GM23248 (cell line): Measurements from ENCODE around the gene HPX. TPM values are rescaled to one million over a fixed set of nuclear protein-coding genes. Genes with fewer than 3 reads are reported as not detected.

Experiments used
- DNase-seq: peaks from one replicate; pipeline ENCODE4 v3.0.0-alpha.2; 2015
- H2AFZ ChIP-seq: fragments of 200-600 bp; sonication (generic); 2 replicates; pipeline ENCODE4 v1.6.1; 2016; ENCODE audit warnings: antibody characterized with exemption
- H3F3A ChIP-seq: fragments of 200-600 bp; sonication (generic); 2 replicates; pipeline ENCODE4 v1.6.1; 2016; ENCODE audit warnings: mild to moderate bottlenecking, antibody characterized with exemption, mixed run types; ENCODE audit not compliant: insufficient read depth
- H3K27ac ChIP-seq: fragments of 200-600 bp; sonication (generic); 2 replicates; pipeline ENCODE4 v1.5.1; 2016; ENCODE audit warnings: mild to moderate bottlenecking
- H3K27me3 ChIP-seq: fragments of 200-600 bp; sonication (generic); replicated peaks from 2 replicates; pipeline ENCODE4 v1.6.1; 2016; ENCODE audit warnings: mild to moderate bottlenecking; ENCODE audit not compliant: insufficient read depth
- H3K36me3 ChIP-seq: fragments of 200-600 bp; sonication (generic); 2 replicates; pipeline ENCODE4 v1.6.1; 2016; ENCODE audit warnings: low read depth, mild to moderate bottlenecking
- H3K4me1 ChIP-seq: fragments of 200-600 bp; sonication (generic); 2 replicates; pipeline ENCODE4 v1.6.1; 2016; ENCODE audit warnings: mild to moderate bottlenecking; ENCODE audit not compliant: insufficient read depth
- H3K4me2 ChIP-seq: fragments of 200-600 bp; sonication (generic); one replicate; pipeline ENCODE4 v1.6.1; 2016; ENCODE audit warnings: mild to moderate bottlenecking; ENCODE audit not compliant: unreplicated experiment
- H3K4me3 ChIP-seq: fragments of 200-600 bp; sonication (generic); 2 replicates; pipeline ENCODE4 v1.5.1; 2016; ENCODE audit warnings: mild to moderate bottlenecking
- H3K79me2 ChIP-seq: fragments of 200-600 bp; sonication (generic); 2 replicates; pipeline ENCODE4 v1.6.1; 2016; ENCODE audit warnings: mild to moderate bottlenecking; ENCODE audit not compliant: insufficient read depth
- H3K9ac ChIP-seq: fragments of 200-600 bp; sonication (generic); 2 replicates; pipeline ENCODE4 v1.6.1; 2016; ENCODE audit warnings: mild to moderate bottlenecking
- H3K9me2 ChIP-seq: fragments of 200-600 bp; sonication (generic); 2 replicates; pipeline ENCODE4 v1.6.1; 2016; ENCODE audit warnings: mixed run types, mild to moderate bottlenecking, moderate library complexity; ENCODE audit not compliant: insufficient read depth
- H3K9me3 ChIP-seq: fragments of 200-600 bp; sonication (generic); one replicate; pipeline ENCODE4 v1.6.1; 2017; ENCODE audit warnings: low read depth
- H4K20me1 ChIP-seq: fragments of 200-600 bp; sonication (generic); 2 replicates; pipeline ENCODE4 v1.6.0; 2016; ENCODE audit not compliant: insufficient read depth
- EZH2 ChIP-seq: fragments of 200-600 bp; sonication (generic); IDR thresholded peaks from 2 replicates; pipeline ENCODE4 v1.6.1; 2018; ENCODE audit warnings: antibody characterized with exemption, mild to moderate bottlenecking; ENCODE audit not compliant: insufficient read depth, poor library complexity, severe bottlenecking
- EZH2phosphoT487 ChIP-seq: fragments of 200-600 bp; sonication (generic); IDR thresholded peaks from 2 replicates; pipeline ENCODE4 v1.6.1; 2018; ENCODE audit warnings: antibody characterized with exemption, moderate library complexity, mild to moderate bottlenecking, low read depth; ENCODE audit not compliant: insufficient read depth
- WGBS, 2 experiments: methylation state at CpG; one replicate each; pipeline ENCODE4 v1.1.6; 2015 to 2017; ENCODE audit warnings: low lambda C conversion rate in 2 of 2, low coverage in 1 of 2; ENCODE audit errors: missing lambda C conversion rate in 2 of 2; 5-methylcytosine and 5-hydroxymethylcytosine counted together
- in situ Hi-C: fragments of 300-500 bp; cut with MboI; formaldehyde crosslinking; loops from 2 replicates; pipeline ENCODE4 v1.15.0; 2020
- polyA plus RNA-seq: library from polyadenylated mRNA; unstranded; fragments of >200 nt; fragmentation: Nextera tagmentation; extraction: Ambion mirVana; gene quantifications from 2 replicates; pipeline ENCODE4 v1.2.1, GENCODE V29; 2016
- total RNA-seq: library from RNA; depleted of rRNA; stranded (reverse); fragments of >200 nt; shearing (Covaris generic); gene quantifications from 2 replicates; pipeline ENCODE4 v1.2.3, GENCODE V29; 2014

Gene HPX
- total and polyA plus RNA-seq, 2 experiments from 2014 or later: 0.22 to 0.43 TPM

GRCh38 chr11:6433998-6434660, 6.7 kb downstream of the HPX start:
- TF ChIP-seq EZH2 (no peak), EZH2phosphoT487 (no peak)
- no peak for DNase-seq
- Histone ChIP-seq H4K20me1 (no peaks in the 10 kb centered on the region), H3K27ac (no peak overlapping the region), H3K36me3 (no peaks in the 10 kb centered on the region), H3K9me3 (no peaks in the 10 kb centered on the region), H3K27me3 (no peaks in the 10 kb centered on the region), H3F3A (peaks cover 8% of the 10 kb centered on the region; the same call in 1 of the 2 replicates), H3K9me2 (no peaks in the 10 kb centered on the region), H3K4me3 (no peak overlapping the region), H3K4me1 (no peaks in the 10 kb centered on the region), H3K9ac (no peak overlapping the region), H2AFZ (no peak overlapping the region), H3K4me2 (no peak overlapping the region), H3K79me2 (no peaks in the 10 kb centered on the region)
- 57 to 65% methylated on average over 5 of the region's 5 CpGs for WGBS, 2 experiments
- in situ Hi-C loops: no loop called here

GRCh38 chr11:6431861-6432260, 8.9 kb downstream of the HPX start:
- TF ChIP-seq EZH2phosphoT487 (no peak), EZH2 (no peak)
- Histone ChIP-seq H3K9me3 (no peaks in the 10 kb centered on the region), H3K4me3 (no peak overlapping the region), H3K9me2 (no peaks in the 10 kb centered on the region), H3K4me1 (no peaks in the 10 kb centered on the region), H2AFZ (no peak overlapping the region), H3K79me2 (no peaks in the 10 kb centered on the region), H3K9ac (no peak overlapping the region), H3K27ac (no peak overlapping the region), H3K4me2 (no peak overlapping the region), H3K36me3 (no peaks in the 10 kb centered on the region), H4K20me1 (no peaks in the 10 kb centered on the region), H3F3A (peaks cover 8% of the 10 kb centered on the region; the same call in 1 of the 2 replicates), H3K27me3 (no peaks in the 10 kb centered on the region)
- in situ Hi-C loops: no loop called here
- WGBS, 2 experiments: 13 to 31% methylated on average over 3 of the region's 3 CpGs
- DNase-seq: peak; percentile 94

GRCh38 chr11:6427516-6427915, 13.3 kb downstream of the HPX start:
- H3K4me3 ChIP-seq: no peak overlapping the region
- H3K27me3 ChIP-seq: no peaks in the 10 kb centered on the region
- no peaks in the 10 kb centered on the region for H3K4me1 ChIP-seq
- H3K4me2 ChIP-seq: no peak overlapping the region
- in situ Hi-C loops: no loop called here
- no peak overlapping the region for H3K27ac ChIP-seq
- DNase-seq: no peak
- H3K9me2 ChIP-seq: no peaks in the 10 kb centered on the region
- no peaks in the 10 kb centered on the region for H3K79me2 ChIP-seq
- H3K9ac ChIP-seq: no peak overlapping the region
- H3F3A ChIP-seq: peaks cover 5% of the 10 kb centered on the region; the same call in 1 of the 2 replicates
- no peaks in the 10 kb centered on the region for H3K36me3 ChIP-seq
- H2AFZ ChIP-seq: no peak overlapping the region
- no peaks in the 10 kb centered on the region for H4K20me1 ChIP-seq
- H3K9me3 ChIP-seq: no peaks in the 10 kb centered on the region
- no peak for TF ChIP-seq EZH2
- no peak for TF ChIP-seq EZH2phosphoT487

GRCh38 chr11:6420677-6421076, 20.1 kb downstream of the HPX start:
- Histone ChIP-seq H3K27ac (no peak overlapping the region), H3K4me3 (no peak overlapping the region), H3K9ac (no peak overlapping the region), H3K4me1 (peaks cover 13% of the 10 kb centered on the region; the same call in 1 of the 2 replicates), H3K4me2 (no peak overlapping the region), H3K36me3 (no peaks in the 10 kb centered on the region), H4K20me1 (no peaks in the 10 kb centered on the region; the same call in 1 of the 2 replicates), H3K9me2 (no peaks in the 10 kb centered on the region), H3K79me2 (peaks cover 20% of the 10 kb centered on the region), H3K9me3 (no peaks in the 10 kb centered on the region), H3K27me3 (no peaks in the 10 kb centered on the region), H2AFZ (no peak overlapping the region), H3F3A (no peaks in the 10 kb centered on the region)
- TF ChIP-seq EZH2 (no peak), EZH2phosphoT487 (no peak)
- DNase-seq: no peak
- 71 to 74% methylated on average over 3 of the region's 3 CpGs for WGBS, 2 experiments
- in situ Hi-C loops: no loop called here
